NCI-H345 (cell line): ENCODE data around the gene KCNG1.
"Not testable (repeated sequence)": the region's sequence is repeated elsewhere in the genome, so short reads cannot be mapped to it uniquely, and the experiment has no call there.

Experiments
- DNase-seq: peaks from one replicate; lab custom pipeline; 2025; lab: John Stamatoyannopoulos, UW

Gene KCNG1

GRCh38 chr20:51022803-51023616 lies at the start of gene KCNG1:
KCNG1 (minus strand) TSS chr20:51023107; CDS start chr20:51010338, 12,769 bp downstream.
- peak; percentile 50 for DNase-seq

- no peak for DNase-seq
Observed at GRCh38 chr20:51070621-51071020, 47.7 kb upstream of the KCNG1 start.

- no peak for DNase-seq
Observed at GRCh38 chr20:51067792-51068191, 44.9 kb upstream of the KCNG1 start.

- DNase-seq = no peak
Observed at GRCh38 chr20:51065615-51066014, 42.7 kb upstream of the KCNG1 start.

GRCh38 chr20:51064137-51064536 lies 41.2 kb upstream of the KCNG1 start:
- no peak for DNase-seq

GRCh38 chr20:51062065-51062464 lies 39.2 kb upstream of the KCNG1 start:
- DNase-seq = no peak

- no peak for DNase-seq
Observed at GRCh38 chr20:51061418-51062045, 38.6 kb upstream of the KCNG1 start.

- no peak for DNase-seq
Observed at GRCh38 chr20:51060301-51060700, 37.4 kb upstream of the KCNG1 start.

GRCh38 chr20:51059862-51060261 lies 37.0 kb upstream of the KCNG1 start:
- DNase-seq = no peak

GRCh38 chr20:51058017-51058416 lies 35.1 kb upstream of the KCNG1 start:
- DNase-seq = no peak

- peak; percentile 12 for DNase-seq
Observed at GRCh38 chr20:51054233-51054632, 31.3 kb upstream of the KCNG1 start.

- no peak for DNase-seq
Observed at GRCh38 chr20:51050531-51051075, 27.7 kb upstream of the KCNG1 start.

- DNase-seq = no peak
Observed at GRCh38 chr20:51046021-51046985, 23.4 kb upstream of the KCNG1 start.

- not testable (repeated sequence) for DNase-seq
Observed at GRCh38 chr20:51045492-51045891, 22.6 kb upstream of the KCNG1 start.

GRCh38 chr20:51044796-51045195 lies 21.9 kb upstream of the KCNG1 start:
- DNase-seq = no peak

- no peak for DNase-seq
Observed at GRCh38 chr20:51043811-51044210, 20.9 kb upstream of the KCNG1 start.

GRCh38 chr20:51042657-51043247 lies 19.8 kb upstream of the KCNG1 start:
- no peak for DNase-seq

- no peak for DNase-seq
Observed at GRCh38 chr20:51042064-51042463, 19.2 kb upstream of the KCNG1 start.

- DNase-seq = no peak
Observed at GRCh38 chr20:51037532-51038115, 14.7 kb upstream of the KCNG1 start.

- DNase-seq = no peak
Observed at GRCh38 chr20:51036827-51037531, 14.1 kb upstream of the KCNG1 start.

GRCh38 chr20:51036226-51036625 lies 13.3 kb upstream of the KCNG1 start:
- DNase-seq = no peak
